Measurements from ENCODE around the gene RBM3.

Gene RBM3

GRCh38 chrX:48600226-48600625 lies 25.9 kb downstream of the RBM3 start:
- no peak for DNase-seq (ENCODE audit: extremely low read depth, insufficient read length)
- Histone ChIP-seq H3K27me3 (replicated peaks; ENCODE audit: control insufficient read depth, insufficient read depth, low read length) (no peaks in the 10 kb centered on the region), H3K4me3 (replicated peaks; ENCODE audit: low read depth, low read length) (no peak overlapping the region), H3K36me3 (ENCODE audit: control insufficient read depth, insufficient read depth, low read length) (peaks cover 2% of the 10 kb centered on the region)
- TF ChIP-seq, protein P1, sequence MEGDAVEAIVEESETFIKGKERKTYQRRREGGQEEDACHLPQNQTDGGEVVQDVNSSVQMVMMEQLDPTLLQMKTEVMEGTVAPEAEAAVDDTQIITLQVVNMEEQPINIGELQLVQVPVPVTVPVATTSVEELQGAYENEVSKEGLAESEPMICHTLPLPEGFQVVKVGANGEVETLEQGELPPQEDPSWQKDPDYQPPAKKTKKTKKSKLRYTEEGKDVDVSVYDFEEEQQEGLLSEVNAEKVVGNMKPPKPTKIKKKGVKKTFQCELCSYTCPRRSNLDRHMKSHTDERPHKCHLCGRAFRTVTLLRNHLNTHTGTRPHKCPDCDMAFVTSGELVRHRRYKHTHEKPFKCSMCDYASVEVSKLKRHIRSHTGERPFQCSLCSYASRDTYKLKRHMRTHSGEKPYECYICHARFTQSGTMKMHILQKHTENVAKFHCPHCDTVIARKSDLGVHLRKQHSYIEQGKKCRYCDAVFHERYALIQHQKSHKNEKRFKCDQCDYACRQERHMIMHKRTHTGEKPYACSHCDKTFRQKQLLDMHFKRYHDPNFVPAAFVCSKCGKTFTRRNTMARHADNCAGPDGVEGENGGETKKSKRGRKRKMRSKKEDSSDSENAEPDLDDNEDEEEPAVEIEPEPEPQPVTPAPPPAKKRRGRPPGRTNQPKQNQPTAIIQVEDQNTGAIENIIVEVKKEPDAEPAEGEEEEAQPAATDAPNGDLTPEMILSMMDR (IDR thresholded peaks at IDR 0.05; ENCODE audit: insufficient read depth, low read length, poor library complexity, severe bottlenecking): no peak

DNA sequence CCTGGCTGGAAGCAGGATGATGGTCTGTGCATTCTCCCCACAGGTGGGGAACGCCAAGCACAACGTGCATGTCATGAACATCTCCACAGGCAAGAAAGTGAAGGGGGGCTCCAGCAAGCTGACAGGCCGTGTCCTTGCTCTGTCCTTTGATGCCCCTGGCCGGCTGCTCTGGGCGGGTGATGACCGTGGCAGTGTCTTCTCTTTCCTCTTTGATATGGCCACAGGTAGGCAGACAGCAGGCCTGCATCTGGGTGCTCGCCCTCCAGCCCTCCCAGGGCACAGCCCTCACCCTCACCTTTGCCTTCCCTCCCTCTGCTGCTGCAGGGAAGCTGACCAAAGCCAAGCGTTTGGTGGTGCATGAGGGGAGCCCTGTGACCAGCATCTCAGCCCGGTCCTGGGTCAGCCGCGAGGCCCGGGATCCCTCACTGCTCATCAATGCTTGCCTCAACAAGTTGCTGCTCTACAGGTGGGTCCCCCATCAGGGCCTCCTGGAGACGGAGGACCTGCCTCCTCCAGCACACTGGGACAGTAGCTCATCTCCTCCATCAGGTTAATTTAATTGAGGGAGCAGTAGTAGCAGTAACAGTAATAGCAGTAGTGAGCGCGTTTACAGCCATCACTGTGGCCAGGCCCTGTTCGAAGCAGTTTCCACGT lies 27.6 kb downstream of the RBM3 start:
- peaks cover 2% of the 10 kb centered on the region for H3K36me3 ChIP-seq (ENCODE audit: control insufficient read depth, insufficient read depth, low read length)
- no peak for DNase-seq (ENCODE audit: extremely low read depth, insufficient read length)
- no peaks in the 10 kb centered on the region for H3K27me3 ChIP-seq (replicated peaks; ENCODE audit: control insufficient read depth, insufficient read depth, low read length)
- no peak overlapping the region for H3K4me3 ChIP-seq (replicated peaks; ENCODE audit: low read depth, low read length)
- TF ChIP-seq, protein P1 (IDR thresholded peaks at IDR 0.05; ENCODE audit: insufficient read depth, low read length, poor library complexity, severe bottlenecking): no peak

GRCh38 chrX:48604701-48605100 lies 30.4 kb downstream of the RBM3 start:
- no peak overlapping the region for H3K4me3 ChIP-seq (replicated peaks; ENCODE audit: low read depth, low read length)
- DNase-seq (ENCODE audit: extremely low read depth, insufficient read length): no peak
- TF ChIP-seq, protein P1 (IDR thresholded peaks at IDR 0.05; ENCODE audit: insufficient read depth, low read length, poor library complexity, severe bottlenecking): no peak
- H3K36me3 ChIP-seq (ENCODE audit: control insufficient read depth, insufficient read depth, low read length): peaks cover 2% of the 10 kb centered on the region
- no peaks in the 10 kb centered on the region for H3K27me3 ChIP-seq (replicated peaks; ENCODE audit: control insufficient read depth, insufficient read depth, low read length)

- TF ChIP-seq, protein P1 (IDR thresholded peaks at IDR 0.05; ENCODE audit: insufficient read depth, low read length, poor library complexity, severe bottlenecking): no peak
- no peaks in the 10 kb centered on the region for H3K27me3 ChIP-seq (replicated peaks; ENCODE audit: control insufficient read depth, insufficient read depth, low read length)
- DNase-seq (ENCODE audit: extremely low read depth, insufficient read length): no peak
- no peak overlapping the region for H3K4me3 ChIP-seq (replicated peaks; ENCODE audit: low read depth, low read length)
- H3K36me3 ChIP-seq (ENCODE audit: control insufficient read depth, insufficient read depth, low read length): no peaks in the 10 kb centered on the region; the same call in 1 of the 2 replicates
Measured at GRCh38 chrX:48606091-48606490, 31.8 kb downstream of the RBM3 start.

DNA sequence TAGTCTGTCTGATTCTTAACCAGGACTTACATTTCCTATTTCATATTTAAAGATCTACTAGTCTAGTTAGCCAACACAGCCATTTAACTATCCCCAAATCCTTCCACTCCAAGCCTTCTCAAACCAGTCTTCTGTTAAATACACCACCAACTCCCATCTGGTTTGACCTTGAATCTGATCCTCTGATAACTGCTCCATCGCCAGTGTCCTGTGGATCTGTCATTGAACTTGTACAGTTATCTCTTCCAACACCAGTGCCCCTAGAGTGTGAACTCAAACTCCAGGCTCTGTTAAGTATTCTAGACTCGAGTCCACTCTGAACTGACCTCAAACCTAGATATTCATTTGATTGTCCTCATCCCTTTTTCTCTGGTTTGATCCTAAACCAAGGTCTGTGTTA lies 37.4 kb downstream of the RBM3 start:
- no peak overlapping the region for H3K4me3 ChIP-seq (replicated peaks; ENCODE audit: low read depth, low read length)
- TF ChIP-seq, protein P1 (IDR thresholded peaks at IDR 0.05; ENCODE audit: insufficient read depth, low read length, poor library complexity, severe bottlenecking): no peak
- H3K36me3 ChIP-seq (ENCODE audit: control insufficient read depth, insufficient read depth, low read length): no peaks in the 10 kb centered on the region
- no peak for DNase-seq (ENCODE audit: extremely low read depth, insufficient read length)
- H3K27me3 ChIP-seq (replicated peaks; ENCODE audit: control insufficient read depth, insufficient read depth, low read length): no peaks in the 10 kb centered on the region

Measured in GM06990 (cell line).